ENCODE data around the gene LAMC1.

DNA sequence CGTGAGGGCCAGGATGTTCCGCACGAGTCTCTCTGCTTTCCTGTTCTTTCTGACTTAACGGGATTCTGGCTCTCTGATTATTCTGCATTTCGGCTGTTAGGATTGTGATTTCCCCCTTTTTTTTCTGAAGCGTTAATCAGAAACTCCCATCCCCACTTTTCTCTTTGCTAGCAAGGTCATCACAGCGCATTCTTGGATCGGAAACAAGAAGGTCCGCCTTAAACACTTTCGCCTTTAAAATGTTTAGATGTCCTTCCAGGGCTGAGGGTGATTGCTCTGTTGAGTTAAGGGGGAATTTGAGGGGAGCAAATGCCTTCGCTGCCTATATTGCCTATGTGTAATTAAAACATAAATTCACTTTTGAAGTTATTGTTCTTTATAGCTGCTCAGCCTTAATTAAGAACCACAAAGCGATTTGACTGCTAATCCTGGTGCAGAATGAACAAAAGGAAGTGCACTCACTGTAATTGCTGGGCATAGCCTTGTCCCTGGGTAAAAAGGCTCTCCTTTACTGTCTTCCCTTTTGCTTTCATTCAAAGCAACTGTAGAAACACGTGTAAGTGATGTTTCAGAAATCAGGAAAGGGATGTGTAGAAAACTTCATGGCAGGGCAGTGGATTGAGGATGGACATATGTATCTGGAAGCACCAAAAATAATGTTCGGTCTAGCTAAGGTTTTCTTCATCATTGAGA is 1.2 kb downstream of the LAMC1 start:
- no peak for TF ChIP-seq EZH2 (IDR thresholded peaks at IDR 0.05; ENCODE audit: insufficient read depth, poor library complexity, severe bottlenecking)
- TF ChIP-seq EZH2phosphoT487 (IDR thresholded peaks at IDR 0.05; ENCODE audit: insufficient read depth, low read depth) = no peak
